ENCODE measurements around the gene SNAPC3. TPM values are rescaled to one million over a fixed set of nuclear protein-coding genes. Genes with fewer than 3 reads are reported as not detected.

SNAPC3 gene
- total and polyA plus RNA-seq, 4 donors, result 10.9 to 75.5 (median 17.7) TPM

DNA sequence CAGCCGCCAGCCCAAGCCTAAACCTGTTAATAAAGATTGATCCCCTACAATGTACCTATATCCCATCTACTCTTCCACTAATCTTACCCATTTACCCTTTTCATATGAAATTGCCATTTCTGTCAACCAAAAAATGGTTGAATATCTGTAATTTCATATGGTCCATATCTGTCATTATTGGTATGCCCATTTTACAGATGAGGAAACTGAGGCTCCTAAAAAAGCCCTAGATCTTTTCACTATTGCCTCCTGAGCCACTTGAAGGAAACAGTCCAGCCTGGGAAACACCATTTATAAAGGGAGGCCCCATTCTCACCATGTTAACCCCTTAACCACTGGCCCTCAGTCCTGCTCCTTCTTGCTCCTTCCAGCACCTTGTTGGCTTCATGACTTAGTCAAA is 41.2 kb upstream of the SNAPC3 start:
- Histone ChIP-seq H3K9ac (ENCODE audit: insufficient read depth in 1 of 2, low read length in 2 of 2) (no peak overlapping the region), H3K27ac (ENCODE audit: low read depth in 1 of 2, low read length in 1 of 2) (no peak overlapping the region), H3K36me3 (ENCODE audit: control insufficient read depth in 4 of 4, insufficient read depth in 4 of 4, low read length in 4 of 4) (no peaks in the 10 kb centered on the region), H3K4me3 (no peak overlapping the region), H3K27me3 (ENCODE audit: control insufficient read depth in 3 of 3, insufficient read depth in 3 of 3, low read length in 2 of 3) (no peaks in the 10 kb centered on the region), H3K9me3 (ENCODE audit: control insufficient read depth in 4 of 4, insufficient read depth in 3 of 4, low read length in 3 of 4) (no peaks in the 10 kb centered on the region), H3K4me1 (ENCODE audit: control insufficient read depth in 5 of 5, insufficient read depth in 5 of 5, low read length in 5 of 5) (peaks cover 0 to 12% (median 0%) of the 10 kb centered on the region in 5 donors)
- ATAC-seq (ENCODE audit: insufficient read depth, low FRiP score), result no peak
- WGBS, 2 donors, result 47 to 91% methylated on average over 1 of the region's 1 CpG
- TF ChIP-seq, protein P1, sequence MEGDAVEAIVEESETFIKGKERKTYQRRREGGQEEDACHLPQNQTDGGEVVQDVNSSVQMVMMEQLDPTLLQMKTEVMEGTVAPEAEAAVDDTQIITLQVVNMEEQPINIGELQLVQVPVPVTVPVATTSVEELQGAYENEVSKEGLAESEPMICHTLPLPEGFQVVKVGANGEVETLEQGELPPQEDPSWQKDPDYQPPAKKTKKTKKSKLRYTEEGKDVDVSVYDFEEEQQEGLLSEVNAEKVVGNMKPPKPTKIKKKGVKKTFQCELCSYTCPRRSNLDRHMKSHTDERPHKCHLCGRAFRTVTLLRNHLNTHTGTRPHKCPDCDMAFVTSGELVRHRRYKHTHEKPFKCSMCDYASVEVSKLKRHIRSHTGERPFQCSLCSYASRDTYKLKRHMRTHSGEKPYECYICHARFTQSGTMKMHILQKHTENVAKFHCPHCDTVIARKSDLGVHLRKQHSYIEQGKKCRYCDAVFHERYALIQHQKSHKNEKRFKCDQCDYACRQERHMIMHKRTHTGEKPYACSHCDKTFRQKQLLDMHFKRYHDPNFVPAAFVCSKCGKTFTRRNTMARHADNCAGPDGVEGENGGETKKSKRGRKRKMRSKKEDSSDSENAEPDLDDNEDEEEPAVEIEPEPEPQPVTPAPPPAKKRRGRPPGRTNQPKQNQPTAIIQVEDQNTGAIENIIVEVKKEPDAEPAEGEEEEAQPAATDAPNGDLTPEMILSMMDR (IDR thresholded peaks at IDR 0.05; ENCODE audit: control extremely low read depth, extremely low read depth), result no peak
- DNase-seq, result no peak

DNA sequence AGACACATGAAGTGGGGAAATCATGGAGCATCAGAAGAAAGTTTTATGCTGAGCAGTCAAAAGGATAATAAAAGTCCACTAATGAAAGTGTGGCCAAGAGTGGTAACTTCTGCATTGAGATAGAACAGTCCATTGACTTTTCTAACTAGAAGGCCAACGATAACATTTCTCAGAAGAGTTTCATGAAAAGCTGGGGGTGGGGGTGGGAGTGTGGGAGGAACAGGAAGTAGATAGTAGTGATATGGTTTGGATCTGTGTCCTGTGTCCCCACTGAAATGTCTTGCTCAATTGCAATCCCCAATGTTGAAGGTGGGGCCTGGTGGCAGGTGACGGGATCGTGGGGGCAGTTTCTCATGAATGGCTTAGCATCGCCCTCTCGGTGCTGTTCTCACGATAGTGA is 36.2 kb upstream of the SNAPC3 start:
- no peak for ATAC-seq (ENCODE audit: insufficient read depth, low FRiP score)
- Histone ChIP-seq H3K27ac (ENCODE audit: low read depth in 1 of 2, low read length in 1 of 2) (no peak overlapping the region), H3K4me1 (ENCODE audit: control insufficient read depth in 5 of 5, insufficient read depth in 5 of 5, low read length in 5 of 5) (peaks cover 0 to 9% (median 0%) of the 10 kb centered on the region in 5 donors), H3K9me3 (ENCODE audit: control insufficient read depth in 4 of 4, insufficient read depth in 3 of 4, low read length in 3 of 4) (no peaks in the 10 kb centered on the region), H3K27me3 (ENCODE audit: control insufficient read depth in 3 of 3, insufficient read depth in 3 of 3, low read length in 2 of 3) (no peaks in the 10 kb centered on the region), H3K9ac (ENCODE audit: insufficient read depth in 1 of 2, low read length in 2 of 2) (no peak overlapping the region), H3K4me3 (no peak overlapping the region), H3K36me3 (ENCODE audit: control insufficient read depth in 4 of 4, insufficient read depth in 4 of 4, low read length in 4 of 4) (no peaks in the 10 kb centered on the region)
- DNase-seq, result no peak
- WGBS, 2 donors, result 84 to 87% methylated on average over 6 of the region's 6 CpGs
- TF ChIP-seq, protein P1 (IDR thresholded peaks at IDR 0.05; ENCODE audit: control extremely low read depth, extremely low read depth), result no peak

DNA sequence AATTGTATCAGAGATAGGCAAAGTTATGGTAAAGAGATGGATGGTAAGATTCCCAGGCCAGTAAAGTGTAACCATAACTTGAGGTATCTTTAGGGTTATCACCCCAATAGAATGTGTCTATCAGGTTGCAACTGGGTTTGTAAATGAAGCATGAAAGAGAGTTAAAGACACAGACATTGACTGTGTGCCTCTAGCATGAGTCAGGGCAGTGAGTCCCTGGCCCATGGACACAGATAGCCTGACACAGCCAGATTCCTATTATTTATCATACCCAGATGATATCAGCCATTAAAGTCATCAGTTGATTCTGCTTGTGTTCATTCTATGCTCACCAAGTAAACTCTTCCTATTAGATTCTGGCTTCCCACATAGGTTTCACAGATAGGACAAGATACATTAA is 33.5 kb upstream of the SNAPC3 start:
- Histone ChIP-seq H3K27ac (ENCODE audit: low read depth in 1 of 2, low read length in 1 of 2) (no peak overlapping the region), H3K27me3 (ENCODE audit: control insufficient read depth in 3 of 3, insufficient read depth in 3 of 3, low read length in 2 of 3) (no peaks in the 10 kb centered on the region), H3K4me1 (ENCODE audit: control insufficient read depth in 5 of 5, insufficient read depth in 5 of 5, low read length in 5 of 5) (peaks cover 0 to 9% (median 0%) of the 10 kb centered on the region in 5 donors), H3K9ac (ENCODE audit: insufficient read depth in 1 of 2, low read length in 2 of 2) (no peak overlapping the region), H3K9me3 (ENCODE audit: control insufficient read depth in 4 of 4, insufficient read depth in 3 of 4, low read length in 3 of 4) (no peaks in the 10 kb centered on the region), H3K4me3 (no peak overlapping the region), H3K36me3 (ENCODE audit: control insufficient read depth in 4 of 4, insufficient read depth in 4 of 4, low read length in 4 of 4) (no peaks in the 10 kb centered on the region)
- ATAC-seq (ENCODE audit: insufficient read depth, low FRiP score), result no peak
- TF ChIP-seq, protein P1 (IDR thresholded peaks at IDR 0.05; ENCODE audit: control extremely low read depth, extremely low read depth), result no peak
- DNase-seq, result no peak

DNA sequence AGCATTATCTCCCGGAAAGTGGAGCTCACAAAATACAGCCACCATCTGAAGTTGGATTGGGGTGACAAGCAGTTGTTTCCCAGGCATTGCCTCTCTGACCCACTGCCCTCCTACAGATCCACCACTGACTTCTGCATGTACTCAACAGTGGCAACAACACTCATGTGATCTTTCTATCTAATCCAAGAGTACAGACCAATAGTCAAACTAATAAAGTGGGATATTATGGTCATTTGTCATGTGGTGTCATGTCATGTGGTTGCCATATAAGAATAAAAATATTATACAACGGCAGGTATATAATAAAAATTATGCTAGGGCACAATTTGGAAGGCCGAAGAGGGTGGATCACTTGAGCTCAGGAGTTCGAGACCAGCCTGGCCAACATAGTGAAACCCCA is 33.0 kb upstream of the SNAPC3 start:
- ATAC-seq (ENCODE audit: insufficient read depth, low FRiP score) (no peak), DNase-seq (no peak)
- Histone ChIP-seq H3K4me3 (no peak overlapping the region), H3K27ac (ENCODE audit: low read depth in 1 of 2, low read length in 1 of 2) (no peak overlapping the region), H3K4me1 (ENCODE audit: control insufficient read depth in 5 of 5, insufficient read depth in 5 of 5, low read length in 5 of 5) (peaks cover 0 to 9% (median 0%) of the 10 kb centered on the region in 5 donors), H3K36me3 (ENCODE audit: control insufficient read depth in 4 of 4, insufficient read depth in 4 of 4, low read length in 4 of 4) (no peaks in the 10 kb centered on the region), H3K27me3 (ENCODE audit: control insufficient read depth in 3 of 3, insufficient read depth in 3 of 3, low read length in 2 of 3) (no peaks in the 10 kb centered on the region), H3K9me3 (ENCODE audit: control insufficient read depth in 4 of 4, insufficient read depth in 3 of 4, low read length in 3 of 4) (no peaks in the 10 kb centered on the region), H3K9ac (ENCODE audit: insufficient read depth in 1 of 2, low read length in 2 of 2) (no peak overlapping the region)
- WGBS, 2 donors, result 95 to 97% methylated on average over 4 of the region's 4 CpGs
- TF ChIP-seq, protein P1 (IDR thresholded peaks at IDR 0.05; ENCODE audit: control extremely low read depth, extremely low read depth), result no peak

Data from lung (tissue), 12 donors.